ENCODE measurements around the gene DOK7. TPM values are rescaled to one million over a fixed set of nuclear protein-coding genes. Genes with fewer than 3 reads are reported as not detected.

DOK7 gene
- total RNA-seq, 1 donor from 2014 or later, result not detected

DNA sequence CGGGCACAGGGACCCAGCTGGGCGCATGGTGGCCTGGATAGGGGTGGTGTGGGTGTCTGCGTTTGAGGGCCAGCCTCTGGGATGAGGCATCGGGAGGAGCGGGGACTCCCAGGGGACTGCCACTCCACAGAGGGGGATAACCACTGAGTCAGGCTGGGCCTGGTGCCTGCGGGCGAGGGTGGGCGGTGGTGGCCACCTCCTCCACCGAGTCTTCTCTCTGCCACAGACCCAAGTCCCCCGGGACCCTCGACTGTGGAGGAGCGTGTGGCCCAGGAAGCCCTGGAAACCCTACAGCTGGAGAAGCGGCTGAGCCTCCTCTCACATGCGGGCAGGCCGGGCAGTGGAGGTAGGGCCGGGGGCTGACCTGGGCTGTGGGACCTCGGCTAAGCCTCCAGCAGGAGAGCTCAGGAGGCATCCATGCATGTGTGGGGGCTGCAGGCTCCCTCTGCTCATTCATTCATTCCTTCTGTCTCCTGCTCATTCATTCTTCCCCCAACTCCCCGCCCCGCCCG is 26.4 kb downstream of the DOK7 start:
- DNase-seq, result no peak

DNA sequence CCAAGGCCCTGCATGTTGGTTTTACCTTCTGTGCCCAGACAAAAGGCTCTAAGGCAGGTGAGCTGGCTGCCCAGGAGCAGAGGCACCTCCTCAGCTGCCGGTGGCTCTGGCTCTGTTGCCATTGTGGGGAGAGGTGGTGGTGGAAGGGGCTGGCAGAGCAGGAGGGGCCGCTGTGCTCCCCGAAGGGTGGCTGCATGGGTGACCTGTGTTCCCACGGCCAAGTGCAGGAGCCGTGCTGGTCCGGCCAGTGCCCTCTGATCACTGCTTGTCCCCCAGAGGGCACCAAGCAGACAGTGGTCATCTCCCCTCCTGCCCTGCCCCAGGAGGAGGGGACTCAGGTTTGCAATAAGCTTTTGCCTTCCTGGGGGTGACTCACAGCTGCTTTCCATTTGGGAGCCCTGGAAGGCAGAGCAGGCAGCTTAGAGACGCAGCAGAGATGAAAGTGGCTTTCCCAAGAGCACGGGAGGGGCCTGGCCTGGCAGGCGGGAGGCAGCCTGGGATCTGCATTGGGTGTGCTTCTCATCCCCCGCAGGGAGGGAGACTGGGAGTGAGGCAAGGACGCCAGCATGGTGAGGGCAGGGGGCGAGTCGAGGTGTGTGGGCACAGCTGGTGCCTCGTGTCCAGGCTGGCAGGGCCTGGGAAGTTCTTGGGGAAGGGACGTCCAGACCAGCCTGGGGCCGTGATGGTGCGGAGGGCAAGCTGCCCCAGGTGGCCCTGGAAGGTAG is 28.7 kb downstream of the DOK7 start:
- DNase-seq, result no peak

DNA sequence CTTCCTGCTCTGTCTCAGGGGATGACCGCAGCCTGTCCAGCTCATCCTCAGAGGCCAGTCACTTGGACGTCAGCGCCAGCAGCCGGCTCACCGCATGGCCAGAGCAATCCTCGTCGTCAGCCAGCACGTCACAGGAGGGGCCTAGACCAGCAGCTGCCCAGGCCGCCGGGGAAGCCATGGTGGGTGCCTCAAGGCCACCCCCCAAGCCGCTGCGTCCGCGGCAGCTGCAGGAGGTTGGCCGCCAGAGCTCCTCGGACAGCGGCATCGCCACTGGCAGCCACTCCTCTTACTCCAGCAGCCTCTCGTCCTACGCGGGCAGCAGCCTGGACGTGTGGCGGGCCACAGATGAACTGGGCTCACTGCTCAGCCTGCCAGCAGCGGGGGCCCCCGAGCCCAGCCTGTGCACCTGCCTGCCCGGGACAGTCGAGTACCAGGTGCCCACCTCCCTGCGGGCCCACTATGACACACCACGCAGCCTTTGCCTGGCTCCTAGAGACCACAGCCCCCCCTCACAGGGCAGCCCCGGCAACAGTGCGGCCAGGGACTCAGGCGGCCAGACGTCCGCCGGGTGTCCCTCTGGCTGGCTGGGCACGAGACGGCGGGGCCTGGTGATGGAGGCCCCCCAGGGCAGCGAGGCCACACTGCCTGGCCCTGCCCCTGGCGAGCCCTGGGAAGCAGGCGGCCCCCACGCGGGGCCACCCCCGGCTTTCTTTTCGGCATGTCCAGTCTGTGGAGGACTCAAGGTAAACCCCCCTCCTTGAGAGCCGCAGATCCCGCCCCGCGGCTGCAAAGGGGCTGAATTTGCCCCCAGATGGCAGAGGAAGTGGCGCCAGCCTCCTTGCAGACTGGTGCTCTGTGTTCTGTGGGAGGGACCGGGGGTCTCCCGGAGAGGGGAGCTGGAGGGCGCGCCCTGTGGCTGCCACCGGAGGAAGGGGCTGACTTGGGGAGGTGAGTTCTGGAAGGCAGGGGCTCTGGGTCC is 29.9 kb downstream of the DOK7 start:
- DNase-seq, result no peak

DNA sequence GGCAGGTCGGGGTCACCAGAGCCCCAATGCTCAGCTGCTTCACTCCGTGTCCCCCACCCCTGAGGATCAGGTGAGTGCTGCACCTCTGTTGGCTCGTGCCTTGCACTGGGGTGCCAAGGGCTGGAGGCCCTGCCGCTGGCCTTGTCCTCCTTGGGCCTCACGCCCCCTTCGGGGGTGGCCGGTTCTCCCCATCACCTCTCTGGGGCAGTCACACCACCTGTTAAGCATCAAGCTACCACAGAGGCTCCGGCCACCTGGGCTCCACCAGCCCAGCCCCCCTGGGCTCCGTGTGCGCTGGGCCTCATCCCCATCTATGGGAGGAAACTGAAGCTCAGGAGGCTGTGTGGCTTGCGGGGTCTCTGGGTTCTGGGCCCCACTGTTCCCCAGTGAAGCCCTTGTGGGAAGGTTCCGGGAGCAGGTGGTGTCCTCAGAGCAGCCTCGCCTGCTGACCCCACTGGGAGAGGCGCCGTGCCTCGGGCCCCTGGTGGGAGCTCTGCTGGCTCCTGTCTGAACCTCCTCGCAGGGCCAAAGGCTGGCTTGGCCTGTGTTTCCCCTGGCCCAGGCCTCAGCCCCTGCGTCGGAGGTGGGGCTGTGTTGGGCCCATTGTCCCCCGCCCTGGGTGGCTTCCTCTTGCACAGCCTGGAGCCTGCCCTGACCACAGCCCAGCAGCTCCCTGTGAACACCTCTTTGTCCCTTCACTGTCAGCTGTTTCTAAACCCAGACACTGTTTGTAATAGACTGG is 30.8 kb downstream of the DOK7 start:
- no peak for DNase-seq

DNA sequence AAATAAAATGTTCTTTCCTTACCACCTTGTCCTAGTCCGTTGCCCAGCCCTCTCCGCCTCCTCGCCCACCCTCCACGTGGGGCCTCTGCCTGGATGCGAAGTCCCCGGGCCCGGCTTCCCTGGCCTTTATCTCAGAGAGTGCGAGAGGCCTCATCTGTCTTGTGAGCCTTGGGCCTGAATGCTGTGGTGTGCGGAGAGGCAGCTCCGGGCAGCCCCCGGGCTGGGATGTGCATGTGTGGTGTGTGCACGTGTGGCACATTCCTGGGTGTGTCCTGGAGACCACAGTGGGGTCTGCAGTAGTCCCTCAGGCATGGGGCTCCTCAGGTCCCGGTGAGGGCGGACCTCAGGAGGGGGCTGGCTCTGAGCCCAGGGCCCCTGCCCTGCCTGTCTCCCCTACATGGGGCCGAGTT is 31.4 kb downstream of the DOK7 start:
- no peak for DNase-seq

DNA sequence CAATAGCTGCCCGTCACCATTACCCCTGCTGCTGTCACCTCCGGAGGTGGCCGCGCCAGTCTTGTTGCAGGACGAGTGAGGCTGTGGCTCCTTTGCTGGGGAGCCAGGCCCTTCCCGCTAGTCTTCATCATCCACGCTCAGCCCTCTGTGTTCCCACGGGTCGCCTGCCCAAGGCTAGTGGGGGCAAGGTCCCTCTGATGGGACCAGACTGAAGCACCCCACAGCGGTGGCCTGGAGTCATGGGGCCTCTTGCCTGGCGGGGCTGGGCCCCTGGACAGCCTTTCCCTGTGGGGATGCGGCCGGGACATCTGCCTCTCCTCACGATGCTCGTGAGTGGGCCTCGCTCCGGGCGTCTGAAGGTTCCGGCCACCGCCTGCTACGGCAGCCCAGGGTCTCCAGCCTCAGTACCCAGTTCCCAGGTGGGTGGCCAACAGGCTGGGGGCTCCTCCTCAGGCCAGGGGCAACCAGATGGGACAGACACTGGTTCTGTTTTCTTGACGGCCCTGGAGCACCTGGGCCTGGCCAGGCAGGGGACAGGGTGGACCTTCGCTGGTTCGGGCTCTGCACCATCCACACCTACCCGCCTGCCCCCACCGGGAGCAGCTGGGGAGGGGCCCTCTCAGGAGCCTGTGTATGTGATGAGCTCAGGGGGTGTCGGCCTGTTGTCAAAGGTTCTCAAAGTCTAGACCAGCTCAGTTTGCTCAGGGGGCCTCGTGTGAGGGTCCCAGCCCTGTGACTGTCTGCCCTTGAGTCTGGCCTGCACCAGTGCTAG is 32.3 kb downstream of the DOK7 start:
- DNase-seq, result no peak

DNA sequence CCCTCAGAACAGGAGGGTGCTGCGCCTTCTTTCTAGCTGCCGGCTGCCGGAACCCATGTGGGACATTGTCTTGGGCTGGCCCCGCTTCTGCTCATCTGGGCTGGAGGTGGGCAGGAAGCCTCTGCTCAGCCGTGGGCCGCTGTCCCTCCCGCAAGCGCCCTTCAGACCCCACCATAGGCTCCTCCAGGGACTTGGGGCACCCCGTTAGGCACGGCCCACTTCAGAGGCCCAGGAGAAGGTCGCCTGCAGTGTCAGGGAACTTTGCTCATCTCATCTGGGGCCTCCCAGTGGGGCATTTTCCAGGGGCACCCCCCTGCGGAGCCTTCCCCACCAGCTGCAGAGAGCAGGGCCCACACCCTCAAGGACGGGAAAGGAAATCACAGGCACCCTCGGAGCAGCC is 32.9 kb downstream of the DOK7 start:
- DNase-seq, result no peak

DNA sequence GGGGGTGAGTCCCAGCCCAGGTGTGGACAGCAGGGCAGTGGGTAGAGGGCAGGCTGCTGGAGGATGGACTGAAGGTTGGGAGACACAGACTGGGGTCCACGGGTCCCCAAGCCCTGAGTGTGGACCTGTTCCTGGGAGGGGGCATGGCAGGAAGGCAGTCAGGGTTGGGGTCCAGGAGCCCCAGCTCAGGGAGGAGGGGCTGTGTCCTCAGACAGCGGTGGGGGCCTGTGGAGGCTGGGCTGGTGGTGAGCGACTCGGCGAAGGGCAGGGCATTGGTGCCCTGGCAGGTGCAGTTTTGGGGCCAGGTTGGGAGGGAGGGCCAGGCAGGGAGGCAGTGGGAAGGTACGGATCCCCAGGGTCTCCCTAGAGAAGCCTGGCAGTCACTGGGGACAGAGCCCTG is 34.0 kb downstream of the DOK7 start:
- DNase-seq, result no peak

DNA sequence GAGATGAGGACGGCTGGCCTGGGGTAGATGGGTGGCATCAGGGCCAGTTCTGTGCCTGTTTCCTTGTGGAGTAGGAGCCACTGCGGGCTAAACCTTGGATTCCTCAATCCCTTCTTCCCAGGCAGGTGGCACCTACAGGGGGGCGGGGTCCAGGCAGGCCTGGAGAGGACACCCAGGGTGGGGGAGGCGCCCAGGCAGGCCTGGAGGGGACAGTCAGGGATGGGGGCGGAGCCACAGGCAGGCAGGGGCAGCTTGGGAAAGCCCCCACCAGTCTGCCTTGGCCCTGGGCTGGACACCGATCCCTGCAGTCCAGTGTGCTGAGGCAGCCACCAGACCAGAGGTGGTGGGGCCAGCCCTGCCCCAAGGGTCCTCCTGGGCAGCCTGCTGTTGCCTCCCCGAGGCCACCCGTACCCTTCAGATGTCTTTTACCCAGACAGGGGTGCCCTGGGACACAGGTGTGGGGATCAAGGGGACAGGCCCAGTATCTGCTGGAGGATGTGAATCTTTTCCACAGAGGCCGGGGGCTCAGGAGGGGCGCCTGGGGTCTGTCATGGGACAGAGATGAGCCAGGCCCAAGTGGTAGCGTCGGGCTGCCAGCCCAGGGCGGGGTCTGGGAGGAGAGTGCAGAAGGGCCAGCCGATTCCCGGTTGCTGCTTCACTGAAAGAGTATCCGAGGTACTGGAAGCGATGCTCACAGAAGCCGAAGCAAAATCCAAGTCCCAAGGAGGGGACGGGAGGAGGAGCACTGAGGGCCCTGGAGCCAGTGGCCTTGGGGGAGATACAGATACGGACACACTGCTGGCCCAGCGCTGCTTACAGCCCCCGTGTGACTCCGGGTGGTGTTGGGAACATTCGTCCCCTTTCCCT is 34.6 kb downstream of the DOK7 start:
- DNase-seq, result no peak

DNA sequence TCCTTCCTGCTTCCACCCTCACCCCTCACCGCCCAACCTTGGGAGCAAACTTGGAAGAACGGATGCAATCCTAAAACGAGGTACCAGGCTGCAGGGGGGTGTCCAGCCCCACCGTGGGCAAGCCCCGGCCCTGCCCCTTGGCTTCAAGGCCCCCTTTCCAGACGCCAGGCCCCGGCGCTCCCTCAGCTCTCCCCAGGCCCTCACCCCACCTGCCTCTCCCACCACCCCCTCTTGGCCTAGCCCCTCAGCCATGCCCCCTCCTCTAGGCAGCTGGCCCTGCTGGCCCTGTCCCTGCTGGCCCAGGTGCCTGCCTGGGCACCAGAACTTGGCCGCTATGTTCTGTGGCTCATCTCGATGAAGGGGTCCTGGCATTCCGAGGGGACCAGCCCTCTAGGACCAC is 35.3 kb downstream of the DOK7 start:
- no peak for DNase-seq

DNA sequence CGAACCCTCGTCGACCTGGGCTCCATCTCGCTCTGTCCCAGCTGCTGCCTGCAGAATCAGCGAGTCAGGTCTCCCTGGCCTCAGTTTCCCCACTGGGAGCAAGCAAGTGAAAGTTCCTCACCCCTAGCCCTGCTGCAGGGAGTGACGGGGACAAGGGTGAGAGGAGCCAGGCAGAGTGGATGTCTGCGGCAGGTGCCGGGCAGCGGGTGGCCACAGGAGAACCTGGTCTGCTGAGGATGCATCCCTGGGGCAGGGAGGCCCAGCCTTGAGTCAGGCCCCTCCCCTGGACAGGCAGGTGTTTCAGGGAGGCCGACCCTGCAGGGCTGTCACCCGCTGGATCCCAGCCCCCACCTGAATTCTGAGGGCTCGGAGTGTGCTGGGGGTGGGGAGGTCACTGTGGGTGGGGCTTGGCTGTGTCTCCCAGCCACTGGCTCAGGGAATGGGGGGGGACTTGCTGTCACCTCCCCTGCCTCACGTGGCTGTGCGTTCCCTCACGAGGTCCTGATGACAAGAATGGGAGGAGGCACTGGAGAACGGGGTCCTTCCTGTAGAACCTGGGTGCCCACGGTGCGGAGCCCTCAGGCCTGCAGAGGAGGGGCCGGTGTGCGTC is 35.9 kb downstream of the DOK7 start:
- DNase-seq, result no peak

DNA sequence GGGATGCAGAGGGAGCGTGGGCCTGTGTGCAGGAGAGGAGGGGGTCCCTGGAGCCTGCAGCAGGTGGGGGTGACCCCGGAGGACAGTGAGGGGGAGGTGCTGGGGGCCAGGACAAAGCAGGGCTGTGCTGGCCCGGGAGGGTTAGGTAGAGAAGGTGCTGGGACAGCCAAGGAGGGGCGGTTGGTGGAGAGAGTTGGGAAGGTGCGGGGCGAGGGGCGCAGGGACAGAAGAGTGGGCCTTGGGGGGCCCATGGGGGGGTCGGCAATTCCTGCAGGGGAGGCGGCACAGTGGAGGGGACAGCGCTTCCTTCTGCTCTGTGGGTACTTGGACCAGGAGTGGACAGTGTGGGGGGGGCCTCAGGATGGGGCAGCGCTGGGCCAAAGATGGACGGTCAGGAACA is 36.6 kb downstream of the DOK7 start:
- DNase-seq, result no peak

DNA sequence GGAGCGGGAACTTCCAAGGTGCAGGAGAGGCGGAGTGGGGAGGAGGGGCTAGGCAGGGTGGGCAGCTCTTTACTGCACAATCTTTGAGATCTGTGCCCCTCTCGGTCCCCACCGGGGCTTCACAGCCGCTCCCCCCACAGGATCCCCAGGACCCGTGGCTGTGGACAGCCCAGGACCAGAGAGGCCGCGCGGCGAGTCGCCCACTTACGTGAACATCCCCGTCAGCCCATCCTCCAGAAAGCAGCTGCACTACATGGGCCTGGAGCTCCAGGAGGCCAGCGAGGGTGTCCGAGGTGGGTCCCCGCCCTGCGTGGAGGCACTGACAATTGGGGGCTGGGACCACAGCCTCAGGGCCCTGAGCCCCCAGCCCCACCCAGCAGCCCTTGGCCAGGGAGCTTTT is 37.0 kb downstream of the DOK7 start:
- no peak for DNase-seq

DNA sequence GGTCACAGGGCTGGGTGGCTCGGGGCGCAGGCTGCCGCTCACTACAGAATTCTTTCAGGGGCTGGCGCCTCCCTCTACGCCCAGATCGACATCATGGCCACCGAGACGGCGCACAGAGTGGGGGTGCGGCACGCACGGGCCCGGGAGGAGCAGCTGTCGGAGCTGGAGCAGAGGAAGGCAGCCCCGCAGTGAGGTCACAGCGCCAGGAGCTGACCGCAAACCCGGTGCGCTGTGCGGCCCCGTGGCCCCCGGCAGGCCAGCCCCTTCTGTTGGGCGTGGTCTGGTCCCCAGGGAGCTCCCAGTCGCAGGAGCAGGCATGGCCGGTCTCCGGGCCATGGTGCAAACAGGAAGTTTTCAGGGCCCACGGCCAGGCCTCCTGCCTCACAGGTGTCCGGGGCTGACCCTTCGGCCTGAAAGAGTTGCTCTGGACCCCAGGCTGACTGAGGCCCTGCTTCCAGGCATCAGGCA is 37.6 kb downstream of the DOK7 start:
- DNase-seq, result no peak

DNA sequence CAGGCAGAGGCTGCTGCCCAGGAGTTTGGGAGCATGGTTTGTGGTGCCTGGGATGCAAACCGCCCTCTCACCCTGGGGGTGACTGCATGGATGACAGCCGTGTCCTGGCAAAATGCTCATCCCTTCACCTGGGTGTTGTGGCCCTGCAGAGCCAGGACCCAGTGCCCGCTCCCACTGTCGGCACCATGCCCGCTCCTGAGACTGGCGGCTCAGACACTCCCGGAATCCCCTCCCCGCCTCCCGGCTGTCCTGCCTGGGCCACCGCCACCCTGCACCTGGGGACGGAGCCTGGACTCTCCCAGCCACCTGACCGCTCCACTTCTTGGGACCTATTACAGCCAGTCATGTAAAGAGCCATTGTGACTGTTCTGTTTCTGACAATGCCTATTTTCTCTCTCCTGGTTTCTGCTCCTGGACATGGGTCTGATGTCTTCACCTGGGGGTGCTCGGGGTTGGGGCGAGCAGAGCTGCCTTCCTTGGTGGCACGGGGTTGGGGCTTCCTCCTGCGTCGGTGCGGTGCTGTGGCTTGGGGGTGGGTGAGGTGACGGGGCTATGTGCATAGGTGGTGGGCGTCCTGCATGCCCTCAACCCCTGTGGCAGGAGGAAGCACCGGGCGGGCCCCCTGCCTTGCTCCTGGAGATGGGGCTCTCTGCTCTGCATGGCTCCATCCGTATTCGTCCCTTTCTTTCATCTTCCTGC is 38.2 kb downstream of the DOK7 start:
- DNase-seq, result no peak

DNA sequence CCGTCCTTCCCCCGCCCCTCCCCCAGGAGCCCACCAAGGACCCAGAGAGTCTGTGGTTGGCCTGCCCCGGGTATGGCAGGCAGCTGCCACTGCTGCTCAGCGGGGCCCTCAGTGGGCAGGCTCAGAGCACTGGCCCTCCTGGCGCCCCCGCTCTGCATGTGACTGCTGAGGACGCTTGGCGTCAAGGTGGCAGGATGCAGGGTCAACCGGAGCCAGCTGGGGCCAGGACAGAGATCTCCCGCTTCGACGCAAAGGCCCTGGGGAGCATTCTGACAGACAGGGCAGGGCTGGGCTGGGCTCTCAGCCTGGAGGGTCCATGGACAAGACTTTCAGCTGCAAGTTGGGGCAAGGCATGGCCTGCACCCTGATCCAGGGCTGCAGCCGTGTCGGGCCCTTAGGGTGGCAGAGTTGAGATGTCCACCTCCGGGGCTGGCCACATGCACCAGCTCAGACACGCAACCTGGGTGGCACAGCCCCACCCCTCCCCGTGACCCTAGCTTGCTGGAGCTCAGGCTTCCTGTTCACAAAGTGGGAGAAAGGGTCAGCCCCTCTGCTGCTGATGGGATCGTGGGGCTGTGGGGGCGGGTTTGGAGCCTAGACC is 38.8 kb downstream of the DOK7 start:
- no peak for DNase-seq

DNA sequence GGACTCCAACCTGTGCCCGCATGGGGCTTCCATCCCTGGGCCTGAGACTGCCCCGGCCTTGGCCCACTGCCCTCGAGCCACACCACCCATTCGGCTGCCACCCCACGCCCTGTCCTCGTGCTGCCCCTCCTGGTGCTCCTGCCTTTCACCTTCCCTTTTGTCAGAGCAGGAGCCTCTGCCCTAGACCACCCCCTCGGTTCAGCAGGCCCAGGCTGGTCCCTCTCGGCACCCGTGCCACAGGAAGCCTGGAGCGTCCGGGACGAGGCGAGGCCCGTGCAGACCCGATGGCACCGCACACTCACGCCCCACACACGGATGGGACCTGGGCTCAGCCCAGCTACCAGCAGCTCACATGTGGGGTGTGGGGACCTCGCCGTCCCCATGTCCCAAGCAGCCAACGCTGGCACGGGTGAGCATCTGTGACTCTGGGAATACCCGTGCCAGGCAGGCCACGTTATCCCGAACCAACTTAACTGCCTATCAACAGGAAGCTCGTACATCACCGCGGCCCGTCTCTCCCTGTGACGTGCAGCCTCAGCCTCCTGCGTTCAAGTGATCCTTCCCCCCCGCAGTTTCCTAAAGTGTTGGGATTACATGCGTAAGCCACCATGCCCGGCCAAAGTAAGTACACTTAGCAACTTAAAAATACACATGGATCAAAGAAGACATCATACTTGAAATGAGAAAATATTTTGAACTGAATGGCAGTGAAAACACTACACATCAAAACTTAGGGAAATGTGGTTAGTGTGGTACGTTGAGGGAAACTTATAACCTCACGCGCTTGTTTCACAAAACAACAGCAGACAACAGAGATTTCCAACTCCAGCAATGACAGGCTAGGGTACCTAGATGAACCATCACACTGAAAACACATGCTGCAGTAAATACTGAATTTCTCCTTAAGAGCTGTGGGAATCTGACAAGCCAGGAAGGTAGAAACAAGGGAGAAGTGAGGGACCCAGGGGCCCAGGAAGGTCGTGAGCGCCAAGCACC is 40.1 kb downstream of the DOK7 start:
- no peak for DNase-seq

DNA sequence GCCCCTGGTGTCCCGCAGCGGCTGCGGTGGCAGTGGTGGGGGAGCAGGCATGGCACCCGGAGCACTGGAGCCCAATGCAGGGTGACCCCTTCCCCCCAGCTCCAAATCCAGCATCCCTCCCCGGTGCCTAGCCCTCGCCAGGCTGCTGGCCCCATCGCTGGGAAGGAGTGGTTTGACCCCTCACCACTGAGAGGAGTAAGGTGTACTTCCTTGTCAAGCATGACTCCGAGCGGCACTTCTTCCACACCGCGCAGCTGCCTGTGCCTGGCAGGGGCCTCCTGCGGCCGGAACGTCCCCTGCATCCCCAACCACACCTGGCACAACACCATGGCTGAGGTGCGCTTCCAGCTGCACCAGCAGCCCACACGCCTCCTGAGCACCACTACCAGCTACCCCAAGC is 42.1 kb downstream of the DOK7 start:
- DNase-seq, result no peak
